Myocyte (in vitro differentiated cells): ENCODE measurements around the gene NADK. TPM values are rescaled to one million over a fixed set of nuclear protein-coding genes. Genes with fewer than 3 reads are reported as not detected.
"Not testable (repeated sequence)": the region's sequence is repeated elsewhere in the genome, so short reads cannot be mapped to it uniquely, and the experiment has no call there.

Experiments
- DNase-seq: peaks from one replicate; pipeline ENCODE4 v3.0.0-alpha.2; 2012; ENCODE audit warnings: low read depth
- total RNA-seq: library from RNA; depleted of rRNA; stranded (reverse); fragments of >200 nt; gene quantifications from 2 replicates; pipeline ENCODE4 v1.2.3, GENCODE V29; 2014

Gene NADK
- total RNA-seq, 1 donor from 2014 or later, result 39.6 TPM

DNA sequence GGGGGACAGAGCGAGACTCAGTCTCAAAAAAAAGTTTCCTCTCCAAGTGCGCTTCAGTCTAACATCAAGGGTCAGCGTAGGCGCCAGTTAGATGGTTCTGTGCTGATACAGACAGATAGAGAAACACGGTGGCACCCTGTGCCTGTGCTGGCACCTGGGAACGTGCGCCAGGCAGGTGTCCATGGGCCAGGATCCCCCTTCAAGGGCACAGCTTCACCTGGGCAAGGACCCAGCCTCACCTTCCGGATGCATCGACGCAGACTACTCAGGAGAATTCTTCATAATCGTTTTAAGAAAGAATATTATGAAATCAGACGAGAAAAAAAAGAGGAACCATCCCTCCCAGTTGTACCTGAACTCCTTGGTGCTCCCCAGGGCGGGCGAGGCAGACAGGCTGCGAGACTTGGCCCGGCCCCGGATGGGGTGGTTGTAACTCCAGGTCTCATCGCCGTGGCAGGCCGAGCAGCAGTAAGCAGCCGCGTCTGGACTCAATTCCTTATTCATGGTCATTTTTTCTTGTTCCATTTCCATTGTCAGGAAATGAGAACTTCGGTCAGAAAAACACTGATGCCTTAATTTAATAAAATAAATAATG is 13.3 kb downstream of the NADK start:
- no peak for DNase-seq

DNA sequence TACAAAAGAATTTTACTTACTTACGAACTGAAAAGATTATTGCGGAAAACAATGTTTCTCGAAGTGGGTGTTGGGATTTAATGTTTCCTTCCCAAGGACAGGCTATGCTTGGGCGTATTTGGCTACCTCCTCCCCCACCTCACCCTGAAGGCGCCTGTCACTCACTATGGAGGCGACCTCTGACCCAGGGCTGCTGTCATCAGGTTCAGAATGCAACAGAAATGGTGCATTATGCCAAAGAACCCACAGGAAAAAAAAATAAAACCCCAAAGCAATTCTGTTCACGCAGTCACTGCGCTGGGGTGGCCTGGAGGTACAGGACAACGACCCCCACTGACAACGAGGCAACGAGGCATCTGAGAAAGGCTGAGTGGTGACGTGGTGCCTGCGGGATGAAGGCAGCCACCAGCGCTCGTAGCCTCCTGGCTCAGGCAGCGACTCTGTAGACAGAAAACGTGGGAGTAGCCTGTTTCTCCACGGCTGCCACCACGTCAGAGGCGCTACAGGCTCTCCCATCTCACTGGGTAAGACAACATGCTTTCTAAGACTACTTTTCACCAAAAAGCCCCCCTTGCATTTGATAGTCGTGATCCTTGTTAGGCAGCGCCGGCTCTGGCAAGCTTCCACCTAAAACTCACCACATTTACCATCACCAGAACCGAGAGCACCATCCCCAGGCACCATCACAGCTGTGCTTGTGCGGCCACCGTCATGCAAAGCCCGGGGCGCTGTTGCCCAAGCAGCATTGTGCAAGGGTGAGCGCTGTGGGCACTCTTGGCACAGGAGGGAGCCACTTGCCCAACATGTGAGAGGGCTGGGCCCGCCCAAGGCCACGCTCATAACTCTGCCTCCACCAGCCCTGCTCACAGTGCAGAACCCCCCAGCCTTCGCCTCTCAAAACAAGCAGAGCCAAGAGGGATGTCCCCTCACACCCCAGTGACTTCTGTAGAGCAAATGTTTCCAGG is 14.3 kb downstream of the NADK start:
- DNase-seq, result no peak

DNA sequence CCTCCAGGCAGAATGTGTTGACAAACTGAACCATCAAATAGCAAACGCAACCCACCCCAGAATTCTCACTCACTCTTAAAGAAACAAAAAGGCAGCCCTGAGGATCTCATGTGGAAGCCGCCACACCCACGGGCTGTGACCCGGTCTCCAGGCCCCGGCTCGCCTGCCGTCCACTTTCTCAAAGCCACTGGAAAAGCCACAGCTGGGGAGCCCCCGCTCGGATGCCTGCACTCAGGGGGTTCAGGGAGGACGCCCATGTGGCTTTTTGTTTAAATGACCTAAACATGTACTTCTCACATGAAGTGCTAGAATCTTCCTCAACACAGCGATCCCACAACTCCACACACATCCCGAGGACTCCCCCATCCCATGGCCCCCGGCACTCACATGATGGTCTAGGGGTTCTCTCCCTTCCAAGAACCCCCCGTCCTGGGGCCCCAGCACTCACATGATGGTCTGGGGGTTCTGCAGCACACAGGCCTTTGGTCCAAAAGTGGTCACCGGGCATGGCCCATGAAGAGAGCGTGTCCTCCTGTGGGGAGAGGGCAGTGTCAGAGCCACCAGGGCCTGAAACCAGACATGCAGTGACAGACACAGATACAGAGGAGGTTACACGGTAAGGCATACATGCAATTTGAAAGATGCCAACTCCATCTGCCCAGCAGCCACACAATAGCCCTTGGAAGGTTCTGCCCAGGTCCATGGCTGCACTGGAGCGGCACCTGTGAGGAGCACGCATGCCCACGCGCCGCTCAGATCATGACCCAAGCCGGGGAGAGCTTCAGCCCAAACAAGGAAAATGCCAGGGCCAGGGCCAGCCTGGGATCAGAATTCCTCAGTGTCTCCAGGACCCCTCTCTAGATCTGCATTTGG is 16.5 kb downstream of the NADK start:
- no peak for DNase-seq

DNA sequence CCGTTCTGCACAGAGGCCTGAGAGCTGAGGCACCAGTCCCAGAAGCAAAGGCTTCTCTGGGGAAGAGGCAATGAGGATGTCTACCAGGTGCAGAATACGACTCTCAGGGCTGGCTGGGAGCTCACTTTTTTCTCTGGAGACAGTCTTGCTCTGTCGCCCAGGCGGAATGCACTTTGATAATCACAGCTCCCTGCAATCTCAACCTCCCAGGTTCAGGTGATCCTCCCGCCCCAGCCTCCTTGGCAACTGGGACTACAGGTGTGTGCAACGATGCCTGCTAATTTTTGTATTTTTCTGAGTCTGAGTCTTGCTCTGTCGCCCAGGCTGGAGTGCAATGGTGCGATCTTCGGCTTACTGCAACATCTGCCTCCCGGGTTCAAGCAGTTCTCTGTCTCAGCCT is 17.6 kb downstream of the NADK start:
- no peak for DNase-seq

DNA sequence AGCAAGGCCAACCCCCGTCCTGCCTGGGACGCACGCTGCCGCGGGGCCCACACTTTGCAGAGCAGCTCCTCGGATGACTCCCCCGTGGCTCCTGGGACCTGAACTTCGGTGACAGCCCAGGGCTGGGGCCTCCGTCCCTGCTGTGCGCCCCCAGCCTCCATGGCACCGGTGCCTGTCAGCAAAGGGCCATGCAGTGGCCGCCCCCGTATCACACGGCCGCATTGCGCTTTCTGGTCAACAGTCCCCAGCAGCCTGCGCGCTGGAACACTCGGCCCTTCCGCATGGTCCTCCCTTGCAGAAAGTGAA is 18.0 kb downstream of the NADK start:
- no peak for DNase-seq

DNA sequence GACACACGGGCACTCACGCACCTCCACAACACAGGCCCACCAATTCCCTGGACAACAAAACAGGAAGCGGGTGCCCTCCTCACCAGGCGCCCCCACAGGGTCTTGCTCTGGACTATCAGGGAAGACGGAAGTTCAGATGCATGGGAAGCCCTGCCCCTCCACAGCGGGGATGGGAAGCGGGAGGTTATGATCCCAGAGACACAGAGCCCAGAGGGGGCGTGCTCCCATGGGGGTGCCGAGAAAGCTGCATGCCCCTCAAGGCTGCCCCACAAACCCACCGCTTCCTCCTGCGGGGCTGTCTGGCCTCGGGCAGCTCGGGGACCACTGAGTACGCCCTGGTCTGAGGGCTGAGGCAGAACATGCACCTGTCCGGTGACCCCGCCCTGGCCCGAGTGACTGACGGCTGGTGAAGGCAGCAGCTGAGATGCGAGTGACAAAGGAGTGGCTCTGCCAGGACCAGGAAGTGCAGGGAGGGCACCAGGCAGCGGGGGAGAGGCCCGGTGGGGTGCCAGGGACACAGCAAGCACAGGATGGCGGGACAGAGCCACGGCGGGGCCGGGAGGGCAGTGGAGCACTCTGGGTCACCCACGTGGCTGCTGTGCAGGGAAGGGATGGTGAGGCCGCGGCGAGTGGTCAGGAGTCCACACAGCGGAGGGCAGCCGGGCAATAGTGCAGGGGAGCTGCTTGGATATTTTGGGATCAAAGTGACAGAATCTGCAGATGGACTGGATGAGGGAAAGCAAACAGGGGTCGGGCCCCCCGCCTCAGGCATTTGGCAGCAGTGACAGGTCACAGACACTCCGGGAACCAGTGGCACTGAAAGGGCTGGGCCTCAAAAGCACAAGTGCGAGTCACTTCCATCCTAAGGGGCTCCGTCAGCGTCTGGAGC is 18.6 kb downstream of the NADK start:
- DNase-seq, result peak; percentile 63

DNA sequence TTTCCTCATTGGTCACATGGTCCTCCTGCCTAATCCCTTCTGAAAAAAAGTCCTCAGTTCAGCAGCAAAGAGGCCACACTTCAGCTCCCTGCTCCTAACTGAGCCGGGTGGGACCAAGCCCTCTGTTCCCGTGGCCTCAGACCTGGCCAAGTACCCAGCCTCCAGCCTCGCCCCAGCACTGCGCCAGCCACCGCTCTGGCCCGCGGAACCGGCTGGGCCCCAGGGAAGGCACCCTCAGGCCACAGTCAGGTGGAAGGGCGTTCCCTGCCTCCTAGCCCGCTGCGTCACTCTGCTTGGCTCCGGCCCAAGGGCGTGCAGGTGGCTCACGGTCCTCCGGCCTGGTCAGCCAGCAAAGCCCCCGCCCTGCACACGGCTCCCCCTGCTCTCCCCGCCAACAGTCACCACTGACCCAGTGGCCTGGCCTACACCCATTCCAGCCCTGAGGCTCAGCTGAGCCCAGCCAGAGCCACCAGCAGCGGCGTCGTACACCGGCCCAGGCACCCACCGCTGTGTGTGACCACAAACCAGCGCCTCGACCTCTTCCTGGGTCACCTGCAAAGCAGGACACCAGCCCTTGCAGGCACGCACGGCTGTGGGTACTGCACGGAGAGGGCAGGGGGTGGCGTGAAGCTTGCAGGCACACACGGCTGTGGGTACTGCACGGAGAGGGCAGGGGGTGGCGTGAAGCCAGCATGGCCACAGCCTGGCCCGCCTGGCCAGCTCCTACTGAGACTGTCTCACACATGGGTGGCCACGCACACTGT is 19.4 kb downstream of the NADK start:
- no peak for DNase-seq

DNA sequence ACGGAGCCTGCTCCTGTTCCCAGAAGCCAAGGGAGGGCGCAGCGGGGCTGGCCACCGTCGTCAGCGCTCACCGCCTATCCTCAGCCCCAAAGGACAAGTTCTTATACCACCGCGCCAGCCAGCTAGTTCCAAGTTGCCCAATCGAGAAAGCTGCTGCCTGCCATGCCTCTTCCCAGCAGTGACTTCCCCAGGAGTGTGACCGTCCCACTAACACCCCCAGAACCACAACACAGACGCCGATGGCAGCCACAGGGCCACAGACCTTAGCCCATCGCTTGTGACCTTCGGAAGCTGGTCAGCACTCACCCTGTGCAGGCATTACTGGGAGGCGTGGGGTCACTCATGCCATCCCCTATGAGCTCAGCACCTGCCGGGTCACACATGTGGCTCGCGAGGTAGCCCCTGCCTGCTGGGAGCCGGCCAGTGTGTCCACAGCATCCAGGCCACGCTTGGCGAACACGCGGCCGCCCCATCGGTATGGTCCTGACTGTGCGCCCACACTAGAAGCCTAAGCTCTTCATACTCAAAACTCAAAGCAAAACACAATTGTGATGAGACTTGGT is 20.1 kb downstream of the NADK start:
- DNase-seq, result no peak

DNA sequence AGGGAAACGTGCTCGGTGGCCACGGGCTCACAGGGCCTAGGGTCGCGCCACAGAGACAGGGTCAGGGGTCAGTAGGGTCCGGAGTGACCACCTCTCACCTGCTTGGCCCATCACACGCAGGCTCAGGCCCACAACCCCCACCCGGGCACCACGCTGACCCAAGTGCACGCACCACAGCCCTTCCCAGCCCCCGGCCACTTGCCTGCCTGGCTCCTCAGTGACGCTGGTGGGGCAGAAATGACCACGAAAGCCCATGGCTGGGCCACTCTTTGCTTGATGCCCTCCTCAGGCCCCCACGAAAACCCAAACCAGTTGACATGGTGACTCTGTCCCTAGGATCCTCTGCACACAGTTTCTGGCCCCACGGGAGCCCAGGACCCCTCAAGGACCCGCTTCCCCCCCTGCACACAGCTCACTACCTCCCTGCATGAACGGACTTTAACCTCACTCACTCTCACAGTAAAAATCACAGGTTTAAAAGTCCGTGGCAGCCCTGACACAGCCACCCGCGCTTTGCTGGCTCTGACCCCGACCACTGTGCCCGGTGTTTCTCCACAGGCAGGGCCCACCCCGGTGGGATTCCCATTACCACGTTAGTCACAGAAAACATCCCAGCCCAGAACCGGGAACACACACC is 20.7 kb downstream of the NADK start:
- no peak for DNase-seq

DNA sequence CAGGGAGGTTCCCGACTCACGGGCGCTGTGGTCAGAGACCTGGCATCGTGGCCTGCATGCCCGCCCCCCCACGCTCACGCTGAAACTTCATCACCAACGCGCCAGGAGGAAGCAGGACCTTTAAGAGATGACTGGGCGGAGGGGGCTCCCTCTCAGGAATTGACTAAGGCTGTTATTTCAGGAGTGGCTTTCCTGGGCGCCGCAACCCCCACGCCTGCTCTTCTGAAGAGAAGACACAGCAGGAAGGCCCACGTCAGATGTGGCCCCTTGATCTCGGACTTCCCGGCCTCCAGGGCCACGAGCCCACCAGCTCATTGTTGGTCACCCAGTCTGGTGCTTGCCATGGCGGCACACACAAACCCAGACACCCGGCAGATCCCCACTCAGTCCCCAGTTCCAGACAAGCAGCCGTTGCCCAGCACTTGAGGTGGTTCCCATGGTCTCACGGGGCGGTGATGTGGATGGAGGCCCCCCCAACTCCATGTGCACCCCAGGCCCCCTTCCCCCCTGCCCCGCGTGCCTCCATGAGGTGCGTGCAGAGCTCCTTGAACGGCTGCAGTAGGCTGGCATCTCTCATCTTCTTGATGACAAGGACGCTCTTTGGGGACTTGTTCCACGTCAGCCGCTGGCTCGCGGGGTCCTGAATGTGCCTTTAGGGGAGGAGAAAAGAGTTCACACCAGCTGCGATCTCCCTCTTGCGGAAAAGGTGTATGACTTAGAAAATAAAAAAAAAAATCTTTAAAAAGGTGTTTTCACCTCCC is 21.4 kb downstream of the NADK start:
- no peak for DNase-seq

DNA sequence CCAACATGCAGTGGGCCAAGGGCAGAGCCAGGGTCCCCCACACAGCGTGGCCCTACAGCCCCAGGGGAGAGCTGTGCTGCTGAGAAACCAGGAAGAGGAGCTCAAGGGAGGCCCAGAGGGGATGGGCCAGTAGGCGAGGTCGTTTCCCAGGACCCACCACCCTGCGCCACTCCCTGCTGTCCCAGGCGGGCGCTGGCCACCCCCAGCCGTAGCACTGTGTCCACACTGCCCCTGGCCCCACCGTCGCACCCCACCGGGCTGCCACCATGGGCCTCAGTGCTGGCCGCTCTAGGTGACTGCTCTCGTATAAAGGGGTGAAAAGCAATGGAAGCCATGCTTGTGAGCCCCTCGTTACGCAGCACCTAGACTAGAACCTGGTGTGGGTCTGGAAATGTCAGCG is 22.4 kb downstream of the NADK start:
- no peak for DNase-seq

DNA sequence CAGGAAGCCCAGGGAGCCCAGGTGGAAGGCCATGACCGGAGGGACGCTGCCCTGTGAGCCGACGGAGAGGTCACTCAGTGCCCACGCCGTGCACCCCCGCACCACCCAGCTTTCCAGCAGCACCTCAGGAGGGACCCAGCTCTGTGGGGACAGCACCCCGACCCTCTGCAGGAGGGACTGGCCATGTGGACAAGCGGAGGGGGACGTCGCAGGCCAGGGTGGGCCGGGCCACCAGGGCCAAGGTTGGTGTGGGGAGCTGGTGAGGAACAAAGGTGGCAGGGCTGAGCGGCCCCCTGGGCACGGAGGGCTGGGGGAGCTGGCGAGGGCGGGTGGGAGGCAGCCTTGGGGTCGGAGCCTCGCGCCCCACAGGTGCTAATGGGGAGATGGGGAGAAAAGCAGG is 22.8 kb downstream of the NADK start:
- DNase-seq, result no peak

DNA sequence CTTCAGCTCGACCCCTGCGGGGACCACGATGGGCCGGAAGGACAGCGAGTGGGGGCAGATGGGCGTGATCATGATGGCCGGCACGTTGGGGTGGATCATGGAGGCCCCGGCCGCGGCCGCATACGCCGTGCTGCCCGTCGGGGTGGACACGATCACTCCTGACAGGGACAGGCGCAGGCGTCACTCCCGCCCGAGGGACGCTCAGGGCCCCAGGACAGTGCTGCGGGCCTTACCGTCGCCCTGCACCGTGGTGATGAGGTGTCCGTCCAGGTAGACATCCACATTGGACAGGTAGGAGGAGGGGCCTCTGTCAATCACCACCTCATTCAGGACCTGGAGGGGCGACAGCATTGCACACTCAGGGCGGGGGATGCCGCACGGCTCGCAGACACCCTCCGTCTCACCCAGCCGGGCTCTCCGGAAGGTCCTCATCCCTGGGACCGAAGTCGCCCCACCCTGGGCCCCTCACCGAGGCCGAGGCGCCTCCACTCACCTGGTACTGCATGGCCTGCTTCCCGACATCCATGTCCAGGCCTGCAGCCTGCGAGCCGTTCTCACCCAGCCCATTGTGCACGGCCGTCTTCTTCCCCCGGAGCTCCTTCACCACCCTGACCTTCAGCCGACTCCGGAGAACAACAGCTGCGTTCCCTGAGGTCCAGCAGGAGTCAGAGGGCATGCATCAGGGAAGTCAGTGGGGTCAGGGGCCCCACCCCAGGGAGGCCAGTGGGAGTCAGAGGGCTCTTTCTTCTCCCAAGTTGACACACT is 24.0 kb downstream of the NADK start:
- no peak for DNase-seq

DNA sequence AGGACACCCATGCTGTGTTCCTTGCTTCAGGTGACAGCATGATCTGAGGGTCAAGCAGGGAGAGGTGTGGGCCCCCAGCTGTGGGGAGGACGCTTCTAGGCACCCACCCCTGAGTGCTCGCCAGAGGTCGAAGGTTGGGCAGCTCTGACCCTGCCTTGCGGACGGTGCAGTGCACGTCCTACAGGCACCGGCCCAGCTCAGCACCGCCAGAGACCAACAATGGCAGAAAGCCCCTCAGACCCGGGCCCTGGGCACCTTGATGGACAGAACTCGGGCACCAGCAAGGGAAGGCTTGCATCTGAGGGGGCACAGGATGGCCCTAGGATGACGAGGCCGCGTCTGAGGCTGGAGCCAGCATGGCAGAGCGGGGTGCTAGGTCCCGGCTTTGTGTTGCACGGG is 24.7 kb downstream of the NADK start:
- DNase-seq, result no peak

DNA sequence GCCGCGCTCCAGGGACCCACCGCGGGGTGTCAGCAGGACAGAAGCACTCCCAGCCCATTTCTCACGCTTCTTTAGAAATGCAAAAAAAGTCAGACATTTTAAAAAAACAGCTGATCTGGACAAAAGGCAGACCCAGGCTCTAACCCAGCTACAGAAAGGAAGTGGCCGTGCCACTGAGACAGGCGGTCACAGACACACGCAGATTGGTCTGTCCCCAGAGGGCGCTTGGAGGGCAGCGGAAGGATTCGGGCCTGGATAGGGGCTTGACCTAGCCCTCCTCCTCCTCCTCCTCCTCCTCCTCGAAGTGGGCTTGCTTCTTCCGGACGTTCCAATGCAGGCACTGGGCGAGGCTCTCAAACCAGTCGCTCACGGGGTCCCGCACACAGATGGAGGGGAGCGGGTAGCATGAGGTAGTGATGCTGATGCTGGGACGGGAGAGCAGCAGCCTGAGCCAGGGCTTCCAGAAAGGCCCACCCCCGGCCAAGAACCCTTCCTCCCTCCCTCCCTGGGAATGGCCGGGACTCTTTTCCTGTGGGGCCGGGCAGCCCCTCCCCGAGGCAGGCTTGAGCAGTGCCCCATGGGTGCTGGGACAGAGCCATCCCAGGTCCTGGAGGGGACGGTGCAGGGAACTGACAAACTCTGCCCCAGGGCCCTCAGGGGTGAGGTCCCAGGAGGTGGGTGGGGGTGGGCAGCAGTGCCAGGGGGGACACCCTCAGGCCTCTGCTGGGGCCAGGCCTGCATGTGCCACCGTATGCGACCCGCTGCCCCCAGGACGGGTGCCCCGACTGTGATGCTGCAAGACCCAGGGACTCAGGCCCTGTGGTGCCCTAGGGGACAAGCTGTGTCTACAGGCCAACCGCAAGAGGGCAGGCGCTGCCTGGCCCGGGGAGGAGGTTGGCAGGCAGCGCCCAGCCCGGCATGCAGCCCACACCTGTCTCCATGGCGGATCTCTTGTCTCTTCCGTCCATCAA is 25.3 kb downstream of the NADK start:
- DNase-seq, result no peak

DNA sequence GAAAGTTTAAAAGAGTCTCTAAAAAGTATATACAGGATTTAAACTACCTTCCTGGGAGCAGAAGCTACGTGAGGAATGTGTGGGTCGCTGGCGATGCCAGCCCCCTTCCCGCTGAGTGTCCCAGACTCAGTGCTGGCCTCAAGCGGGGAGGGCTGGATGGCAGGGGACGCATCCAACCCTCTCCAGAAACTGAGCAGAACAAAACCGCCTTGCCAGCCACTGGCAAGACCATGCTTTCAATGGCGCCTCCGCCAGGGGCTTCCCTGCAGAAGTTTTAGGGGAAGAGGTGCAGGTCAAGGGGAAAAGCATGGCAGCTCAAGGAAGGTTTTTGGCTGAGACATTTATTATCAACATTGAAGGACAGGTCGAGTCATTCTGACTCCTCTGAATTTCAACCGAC is 26.1 kb downstream of the NADK start:
- no peak for DNase-seq

DNA sequence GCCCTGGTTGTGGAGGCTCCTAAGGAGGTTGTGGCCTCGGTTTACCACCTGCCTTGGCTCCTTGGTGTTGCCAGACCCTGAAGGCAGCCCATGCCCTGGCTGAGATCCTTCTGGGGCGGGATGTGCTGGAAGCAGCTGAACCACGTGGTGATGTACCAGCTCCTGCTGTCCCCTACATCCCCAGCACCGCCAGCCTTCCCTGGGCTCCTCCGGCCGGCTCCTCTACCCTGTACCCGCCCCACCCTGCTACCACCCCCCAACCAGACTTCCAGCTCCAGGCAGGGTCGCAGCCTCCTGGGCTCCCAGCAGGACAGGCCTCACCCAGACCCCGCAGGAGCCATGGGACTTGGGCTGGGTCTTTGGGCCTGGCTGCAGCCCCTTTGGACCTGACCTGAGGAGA is 28.3 kb downstream of the NADK start:
- DNase-seq, result not testable (repeated sequence)
